Inferior parietal cortex (tissue), 1 donor: Measurements from ENCODE around the gene EPHA5.
"Not testable (repeated sequence)": the region's sequence is repeated elsewhere in the genome, so short reads cannot be mapped to it uniquely, and the experiment has no call there.

Experiments used
- DNase-seq: peaks from one replicate; pipeline ENCODE4 v3.0.0-alpha.2; 2016; ENCODE audit errors: extremely low spot score

The EPHA5 gene

DNA sequence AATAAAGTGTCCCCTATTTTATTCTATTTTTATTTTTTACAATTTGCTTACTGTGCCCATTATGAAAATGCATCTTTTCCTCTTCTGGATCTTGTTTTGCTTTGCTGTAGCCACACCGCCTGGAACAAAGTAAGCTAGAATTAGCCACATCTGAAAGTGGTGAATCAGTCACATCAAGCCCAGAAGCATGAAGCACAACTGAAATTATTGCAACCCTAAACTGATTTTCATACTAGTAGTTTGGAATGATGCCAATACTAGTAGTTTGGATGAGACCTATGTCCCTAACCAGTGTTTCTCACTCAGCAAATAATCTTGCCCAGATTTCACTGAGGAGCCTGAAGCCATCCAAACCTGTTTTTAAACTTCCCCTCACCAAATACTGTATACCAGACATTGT, 303.0 kb downstream of the EPHA5 start:
- no peak for DNase-seq

- no peak for DNase-seq
Measured at GRCh38 chr4:65358914-65359313, 311.4 kb downstream of the EPHA5 start.

GRCh38 chr4:65353098-65353497, 317.2 kb downstream of the EPHA5 start:
- no peak for DNase-seq

GRCh38 chr4:65344278-65344825, 325.9 kb downstream of the EPHA5 start:
- DNase-seq = no peak

GRCh38 chr4:65343342-65343741, 326.9 kb downstream of the EPHA5 start:
- DNase-seq = no peak

DNA sequence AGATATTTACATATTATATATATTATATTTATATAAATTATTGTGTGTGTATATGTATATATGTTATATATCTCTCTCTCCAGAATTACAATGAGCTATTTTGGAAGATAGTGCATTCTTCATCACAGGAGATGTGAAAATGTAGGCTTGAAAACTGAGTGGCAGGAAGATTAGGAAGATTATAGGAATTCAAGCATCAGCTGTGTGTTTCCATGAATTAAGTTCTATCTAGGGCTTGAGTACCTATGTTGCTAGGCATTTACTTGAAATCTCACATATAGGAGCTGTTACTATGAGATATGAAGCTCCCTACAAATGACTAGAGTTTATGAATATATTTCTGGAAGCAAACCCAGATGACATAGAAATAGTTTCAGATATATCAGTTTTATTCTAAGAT, 328.7 kb downstream of the EPHA5 start:
- DNase-seq = no peak

DNA sequence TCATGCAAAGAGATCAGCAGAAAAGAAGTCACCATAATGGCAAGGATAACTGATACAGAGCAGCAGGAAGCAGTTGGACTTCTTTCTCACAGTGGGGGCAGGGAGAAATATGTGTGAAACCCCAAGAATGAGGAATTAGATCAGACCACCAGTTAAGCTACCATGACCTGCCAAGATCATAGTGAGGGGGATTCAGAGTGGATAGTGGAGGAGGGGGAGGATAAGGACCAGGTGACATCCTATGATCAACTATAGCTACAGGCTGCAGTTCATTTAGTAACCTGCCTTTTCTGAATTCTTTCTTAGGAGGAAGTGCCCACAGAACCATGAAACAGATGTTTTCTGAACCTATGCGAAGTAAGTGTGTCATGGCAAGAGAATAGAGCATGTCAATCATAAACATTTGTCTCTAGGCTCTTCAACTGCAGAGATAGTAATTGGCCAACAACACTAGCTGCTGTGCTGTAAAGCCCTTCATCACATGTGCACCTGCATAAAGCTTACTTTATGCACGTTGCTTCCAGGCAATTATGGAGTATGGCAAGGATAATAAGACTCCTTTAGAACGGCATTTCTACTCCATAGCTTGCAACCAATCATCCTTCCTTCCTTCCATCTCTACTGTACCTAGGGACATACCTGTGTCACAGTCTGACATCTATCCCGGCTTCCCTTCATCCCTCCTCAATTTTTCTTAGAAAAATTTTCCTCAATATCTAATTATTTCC, 329.7 kb downstream of the EPHA5 start:
- DNase-seq = no peak

DNA sequence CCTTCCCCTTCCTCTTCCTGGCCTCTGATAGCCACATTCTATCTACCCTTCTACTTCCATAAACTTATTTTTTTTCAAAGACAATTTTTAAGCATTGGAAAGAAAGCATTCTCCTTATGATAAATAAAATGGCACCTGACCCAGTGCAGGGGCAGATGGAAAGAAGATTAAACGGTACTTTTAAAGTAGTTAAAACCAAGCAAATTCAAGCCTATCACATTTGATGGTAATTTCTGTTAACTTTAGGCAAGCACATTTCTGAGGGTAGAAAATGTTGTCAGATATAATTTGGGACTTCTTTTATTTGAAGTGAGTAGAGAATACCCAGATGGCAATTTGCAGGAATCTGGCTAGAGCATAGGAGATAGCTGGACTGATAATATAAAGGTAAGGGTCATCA, 332.9 kb downstream of the EPHA5 start:
- DNase-seq = no peak

GRCh38 chr4:65336465-65336864, 333.8 kb downstream of the EPHA5 start:
- no peak for DNase-seq

- DNase-seq = no peak
Measured at GRCh38 chr4:65316534-65316933, 353.8 kb downstream of the EPHA5 start.

DNA sequence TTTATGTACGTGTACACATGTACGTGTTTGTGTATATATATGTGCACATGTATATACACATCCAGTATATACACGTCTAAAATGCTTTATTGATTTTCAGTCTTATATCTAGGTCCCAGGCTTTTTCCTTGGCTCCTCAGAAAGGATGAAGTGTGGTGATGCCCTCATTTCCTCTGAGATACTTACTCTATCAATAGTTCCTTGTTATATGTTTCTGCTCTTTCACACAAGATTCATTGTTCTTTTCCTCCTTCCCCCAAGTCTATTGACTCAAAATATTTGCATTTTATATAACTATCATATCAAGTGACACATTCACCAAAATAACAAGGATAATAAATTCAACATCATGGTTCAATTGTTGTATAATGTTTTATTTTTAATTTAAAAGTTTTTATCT, 359.2 kb downstream of the EPHA5 start:
- no peak for DNase-seq

- DNase-seq = no peak
Measured at GRCh38 chr4:65310586-65310985, 359.7 kb downstream of the EPHA5 start.

- DNase-seq = not testable (repeated sequence)
Measured at GRCh38 chr4:65308626-65309025, 361.7 kb downstream of the EPHA5 start.

DNA sequence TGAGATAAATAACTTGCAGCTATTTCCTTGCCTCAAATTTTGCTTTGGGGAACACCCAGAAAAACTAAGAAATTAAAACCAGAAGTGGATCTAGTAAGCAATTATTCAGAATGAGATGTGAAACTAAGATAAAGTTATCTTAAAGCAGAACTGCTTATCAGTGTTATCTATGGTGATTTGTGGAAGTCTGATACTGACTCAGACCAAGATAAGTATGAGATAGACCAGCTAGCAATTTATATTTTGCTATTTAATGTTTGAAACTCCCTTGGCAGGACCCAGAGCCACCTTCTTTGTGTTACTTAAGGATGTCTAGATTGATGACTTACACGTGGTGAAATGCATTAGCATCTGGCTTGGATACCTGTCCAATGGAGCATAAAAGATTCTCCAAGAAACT, 368.1 kb downstream of the EPHA5 start:
- no peak for DNase-seq

DNA sequence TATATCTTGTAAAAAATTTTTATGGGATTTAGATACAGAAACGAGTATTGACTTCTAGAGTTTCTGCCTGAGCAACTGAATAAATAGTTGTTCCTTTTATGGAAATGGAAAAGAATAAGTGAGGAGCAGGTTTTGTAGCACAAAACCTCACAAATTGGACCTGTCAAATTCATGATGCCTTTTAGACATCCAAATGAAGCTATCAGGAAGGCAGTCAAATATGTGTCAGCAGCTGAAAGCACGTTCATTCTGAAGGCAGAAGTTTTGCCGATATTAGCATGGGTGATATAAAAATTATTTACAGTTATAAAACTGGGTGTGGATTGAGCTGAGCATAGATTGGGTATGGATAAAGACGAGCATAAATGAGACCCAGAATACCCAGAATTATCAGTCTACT, 374.0 kb downstream of the EPHA5 start:
- no peak for DNase-seq

GRCh38 chr4:65287071-65287470, 383.2 kb downstream of the EPHA5 start:
- no peak for DNase-seq
